Epidermal melanocyte (primary cell): ENCODE measurements around the gene STK35.

Experiments used
- DNase-seq: peaks from one replicate; pipeline ENCODE4 v3.0.0; 2011; ENCODE audit warnings: low spot score; ENCODE audit not compliant: insufficient read length

The STK35 gene

DNA sequence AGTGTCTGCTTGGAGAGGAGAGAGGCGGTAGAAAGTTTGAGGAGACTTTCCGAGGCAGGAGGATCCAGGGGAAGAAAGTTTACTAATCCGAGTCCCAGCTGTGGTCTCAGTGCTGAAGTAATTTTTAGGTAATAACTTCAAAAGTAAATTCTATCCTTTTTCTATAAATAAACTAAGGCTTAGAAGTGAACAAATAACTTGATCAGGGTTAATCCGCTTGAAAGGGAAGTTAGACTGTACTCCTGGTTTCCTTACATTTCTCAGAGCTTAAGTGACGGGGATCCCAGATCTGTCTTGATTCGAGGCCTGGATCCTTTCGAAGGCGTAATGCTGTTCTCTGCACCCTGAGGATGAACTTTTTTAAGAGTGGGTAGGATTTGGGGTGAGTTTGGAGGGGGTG, 2.6 kb downstream of the STK35 start:
- no peak for DNase-seq

DNA sequence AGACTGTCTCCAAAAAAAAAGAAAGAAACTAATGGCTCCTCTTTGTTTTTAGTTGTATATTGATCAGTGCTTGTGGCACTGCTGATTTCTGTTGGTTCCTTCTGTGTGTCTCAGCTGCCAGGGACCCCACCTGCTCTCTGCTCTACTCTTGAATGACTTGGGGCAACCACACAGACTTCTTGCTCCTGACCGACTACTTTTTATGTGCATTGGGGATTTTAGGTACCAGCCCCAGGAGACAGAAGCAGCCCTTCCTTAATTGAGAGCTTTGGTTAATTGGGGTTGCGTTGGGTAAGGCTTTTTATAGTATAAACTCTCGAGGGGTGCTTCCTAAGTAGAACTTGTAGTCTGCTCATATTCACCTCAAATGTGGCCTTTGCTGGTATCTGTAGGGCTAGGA, 6.9 kb downstream of the STK35 start:
- no peak for DNase-seq

GRCh38 chr20:2108987-2109386, 7.4 kb downstream of the STK35 start:
- no peak for DNase-seq

DNA sequence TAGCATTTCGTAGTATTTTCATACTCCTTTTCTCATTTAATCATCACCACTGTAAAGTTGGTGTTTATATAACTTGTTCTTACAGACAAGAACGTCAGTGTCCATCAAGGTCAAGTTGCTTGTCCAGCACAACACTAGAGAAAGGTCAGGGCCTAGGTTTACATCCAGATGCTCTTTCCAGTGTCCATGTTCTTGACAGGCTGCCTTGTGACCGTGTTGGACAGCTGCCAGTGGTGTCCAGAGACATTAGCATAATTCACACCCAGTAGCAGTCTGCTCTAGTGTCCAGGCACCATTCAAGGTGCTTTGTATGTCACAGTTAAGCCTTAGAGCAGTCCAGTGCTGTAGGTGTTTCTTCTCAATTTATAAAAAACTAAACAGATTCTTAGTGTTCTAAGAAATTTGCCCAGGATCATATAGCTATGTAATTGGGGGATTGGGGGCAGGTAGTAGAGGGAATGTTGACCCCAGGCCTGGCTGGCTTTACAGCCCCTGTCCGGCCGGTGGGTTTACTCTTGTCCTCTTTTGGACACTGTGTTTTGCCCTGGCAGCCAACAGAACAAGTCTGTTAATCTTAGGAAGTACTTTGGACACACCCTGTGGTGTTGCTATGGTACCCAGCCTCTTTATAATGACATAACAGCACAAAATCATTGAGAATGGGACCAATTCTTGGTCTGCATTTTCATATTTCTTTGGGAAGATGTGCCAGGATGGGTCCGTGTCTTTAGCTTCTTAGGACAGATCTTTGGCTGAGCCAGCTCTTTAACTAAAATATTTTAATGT, 8.0 kb downstream of the STK35 start:
- DNase-seq = no peak

DNA sequence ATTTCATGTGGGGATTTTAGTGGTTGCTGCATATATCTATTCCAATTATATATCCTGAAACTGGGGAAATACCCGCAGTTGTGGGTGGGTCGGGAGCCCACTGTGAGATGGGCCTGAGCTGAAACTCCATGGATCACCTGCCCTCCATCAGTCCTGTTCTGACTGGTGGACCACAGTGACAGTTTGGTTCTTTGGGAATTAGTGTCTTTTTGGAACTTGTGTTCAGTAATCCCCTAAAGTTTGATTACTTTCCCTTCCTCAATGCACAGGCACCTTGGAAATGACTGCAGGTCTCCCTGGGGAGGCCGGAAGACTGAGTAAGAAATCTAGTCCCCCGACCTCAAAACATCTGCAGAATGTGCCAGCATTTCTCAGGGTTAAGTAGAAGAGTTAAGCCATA, 11.3 kb downstream of the STK35 start:
- no peak for DNase-seq

- DNase-seq = no peak
Observed at GRCh38 chr20:2114127-2114959, 12.7 kb downstream of the STK35 start.

- DNase-seq = peak; percentile 26
Observed at GRCh38 chr20:2114990-2115681, 13.5 kb downstream of the STK35 start.

DNA sequence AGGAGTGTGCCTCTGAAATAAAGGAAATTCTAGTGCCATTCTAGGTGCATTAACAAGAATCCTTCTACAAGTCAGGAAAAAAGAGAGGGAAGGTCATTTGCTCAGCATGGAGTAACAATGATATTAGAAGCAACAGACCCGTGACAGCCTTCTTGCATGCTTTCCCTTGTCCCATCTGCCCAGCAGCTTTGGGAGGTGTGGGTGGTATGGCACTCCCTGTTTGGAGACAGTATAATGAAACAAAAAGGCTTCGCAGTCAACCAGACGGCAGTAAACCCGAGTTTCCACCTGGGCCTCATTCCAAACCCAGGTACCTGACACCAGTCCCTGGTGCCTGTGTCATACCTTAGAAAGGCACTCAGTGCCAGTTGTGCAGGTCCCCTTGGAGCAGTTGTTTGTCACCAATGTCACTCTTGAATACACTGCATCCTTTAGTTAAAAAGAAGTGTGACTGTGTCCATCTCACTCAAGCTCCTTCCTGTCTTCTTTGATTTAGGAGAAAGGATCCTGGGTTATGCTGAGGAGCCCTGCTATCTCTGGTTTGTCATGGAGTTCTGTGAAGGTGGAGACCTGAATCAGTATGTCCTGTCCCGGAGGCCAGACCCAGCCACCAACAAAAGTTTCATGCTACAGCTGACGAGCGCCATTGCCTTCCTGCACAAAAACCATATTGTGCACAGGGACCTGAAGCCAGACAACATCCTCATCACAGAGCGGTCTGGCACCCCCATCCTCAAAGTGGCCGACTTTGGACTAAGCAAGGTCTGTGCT, 14.7 kb downstream of the STK35 start:
- DNase-seq = no peak

GRCh38 chr20:2118783-2119182, 17.2 kb downstream of the STK35 start:
- DNase-seq = no peak

DNA sequence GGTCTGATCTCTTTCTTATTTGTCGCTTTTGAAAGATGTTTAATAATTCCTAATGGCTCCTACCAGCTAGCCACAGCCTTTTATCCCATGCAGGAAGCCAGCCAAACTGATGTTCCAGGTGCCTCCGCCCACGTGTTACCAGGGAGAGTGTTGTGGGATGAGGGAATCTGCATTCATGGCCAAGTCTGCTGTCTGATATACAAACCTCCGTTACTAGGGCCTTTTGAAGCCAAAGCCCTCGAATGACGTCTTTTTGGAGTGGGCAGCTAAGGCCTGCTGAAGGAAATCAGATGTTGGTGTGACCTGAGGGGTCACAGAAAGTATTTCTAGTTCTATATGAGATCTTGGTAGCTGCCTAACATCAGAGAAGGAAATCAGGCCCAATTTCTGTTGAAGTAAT, 21.3 kb downstream of the STK35 start:
- DNase-seq = no peak

DNA sequence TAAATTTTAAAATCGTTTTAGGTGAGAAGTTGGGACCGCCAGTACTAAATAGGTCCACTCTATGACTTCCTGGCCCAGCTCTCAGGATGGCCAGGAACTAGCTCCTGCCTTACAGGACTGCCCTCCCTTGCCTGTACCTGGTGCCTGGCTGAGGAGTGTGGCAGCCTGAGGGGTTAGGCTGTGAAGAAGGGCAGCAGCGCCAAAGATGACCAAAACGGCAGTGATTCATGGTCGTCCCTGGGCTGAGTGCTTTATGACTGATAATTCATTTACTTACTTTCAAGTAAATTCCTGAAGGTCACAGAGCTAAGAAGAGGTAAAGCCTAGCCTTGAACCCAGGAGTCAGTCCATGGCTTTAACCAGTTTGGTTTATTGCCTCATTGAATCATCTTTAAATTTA, 22.1 kb downstream of the STK35 start:
- DNase-seq = no peak

DNA sequence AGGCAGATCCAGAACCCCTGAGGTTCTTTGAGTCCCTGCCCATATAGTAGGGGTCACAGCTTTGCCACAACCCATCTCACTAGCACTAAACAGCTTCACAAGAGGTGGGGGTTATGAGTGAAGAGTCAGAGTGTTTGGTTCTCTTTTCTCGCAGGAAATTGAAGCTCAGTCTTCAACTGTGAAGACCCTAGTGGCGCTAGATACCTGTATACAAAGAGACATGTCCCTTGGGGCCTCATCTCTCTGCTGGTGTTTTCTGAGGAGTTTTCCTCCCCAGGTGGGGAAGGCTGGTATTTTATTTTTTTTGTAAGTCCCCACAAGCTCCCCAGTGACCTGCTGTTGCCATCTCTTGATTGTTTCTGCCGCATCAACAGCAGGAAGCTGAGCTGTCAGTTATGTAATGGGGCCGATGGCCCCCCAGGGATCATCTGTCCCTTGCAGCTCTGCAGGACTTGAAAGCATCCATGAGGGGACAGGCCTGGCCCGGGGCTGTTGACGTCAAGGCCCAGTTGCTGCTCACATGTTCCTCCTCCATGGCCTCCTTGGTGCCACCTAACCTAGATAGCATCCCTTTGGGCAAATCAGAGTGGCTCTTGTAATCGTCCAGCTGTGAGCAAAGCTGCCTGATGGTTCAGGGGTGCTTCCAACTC, 23.1 kb downstream of the STK35 start:
- DNase-seq = no peak

- DNase-seq = no peak
Observed at GRCh38 chr20:2125474-2126112, 24.0 kb downstream of the STK35 start.

GRCh38 chr20:2127238-2127637, 25.6 kb downstream of the STK35 start:
- DNase-seq = no peak

- no peak for DNase-seq
Observed at GRCh38 chr20:2128542-2128941, 26.9 kb downstream of the STK35 start.

- no peak for DNase-seq
Observed at GRCh38 chr20:2130062-2130591, 28.5 kb downstream of the STK35 start.

DNA sequence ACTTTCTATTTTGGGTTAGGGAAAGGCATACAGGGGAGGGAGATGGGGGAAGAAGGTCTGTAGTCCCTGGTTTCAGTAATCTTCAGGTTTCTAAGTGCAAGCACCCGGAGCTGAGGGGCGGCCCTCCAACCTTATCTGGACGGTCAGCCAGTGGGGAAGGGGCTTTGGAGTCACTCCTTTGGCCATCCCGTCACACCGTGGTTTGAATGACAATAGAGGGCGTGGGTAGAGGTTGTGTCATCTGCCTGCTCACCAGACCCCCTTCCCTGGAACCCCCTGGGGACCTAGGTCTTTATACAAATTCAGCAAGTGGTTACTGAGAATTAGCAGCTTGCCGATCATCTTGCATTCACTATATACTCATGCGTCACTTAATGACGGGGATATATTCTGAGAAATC, 29.1 kb downstream of the STK35 start:
- no peak for DNase-seq

- no peak for DNase-seq
Observed at GRCh38 chr20:2131366-2131765, 29.7 kb downstream of the STK35 start.

GRCh38 chr20:2132461-2132901, 30.9 kb downstream of the STK35 start:
- no peak for DNase-seq
